HepG2 (cell line): ENCODE data around the gene NINL. TPM values are rescaled to one million over a fixed set of nuclear protein-coding genes. Genes with fewer than 3 reads are reported as not detected.
A peak's percentile ranks its signal among the peaks of the same experiment; 100 is the strongest.

Source experiments
- AGO2 ChIP-seq: fragments of 200-400 bp; formaldehyde crosslinking; optimal IDR thresholded peaks from 2 replicates; pipeline ENCODE3; 2017; ENCODE audit warnings: mild to moderate bottlenecking, low read depth, low read length, moderate library complexity
- CHCHD3 ChIP-seq: sonication (generic); formaldehyde crosslinking; IDR thresholded peaks from 2 replicates; pipeline ENCODE4 v1.8.0; 2022; ENCODE audit warnings: mild to moderate bottlenecking, missing genetic modification reagents, moderate library complexity
- HES4 ChIP-seq: sonication (generic); formaldehyde crosslinking; IDR thresholded peaks from 2 replicates; pipeline ENCODE4 v1.9.0; 2021; ENCODE audit warnings: mild to moderate bottlenecking, missing genetic modification reagents, borderline replicate concordance
- HHEX ChIP-seq: IDR thresholded peaks from 2 replicates; pipeline ENCODE4 v1.6.1; 2016; ENCODE audit warnings: control low read depth
- HNRNPH1 ChIP-seq: fragments of 200-400 bp; formaldehyde crosslinking; optimal IDR thresholded peaks from 2 replicates; pipeline ENCODE3; 2017; ENCODE audit warnings: mild to moderate bottlenecking, low read depth, low read length
- NCOA5 ChIP-seq: sonication (generic); formaldehyde crosslinking; IDR thresholded peaks from 2 replicates; pipeline ENCODE4 v1.4.0; 2020; ENCODE audit warnings: missing genetic modification reagents
- RXRA ChIP-seq: sonication (generic); formaldehyde crosslinking; IDR thresholded peaks from 2 replicates; pipeline ENCODE4 v1.5.1; 2020; ENCODE audit warnings: missing genetic modification reagents
- SSRP1 ChIP-seq: IDR thresholded peaks from 2 replicates; pipeline ENCODE4 v1.6.1; 2016; ENCODE audit warnings: control low read depth
- SYNCRIP ChIP-seq: fragments of 200-400 bp; formaldehyde crosslinking; IDR thresholded peaks from 2 replicates; pipeline ENCODE4 v1.6.1; 2018; ENCODE audit warnings: mild to moderate bottlenecking, low read depth, low read length; ENCODE audit not compliant: insufficient read depth
- TBX2 ChIP-seq: sonication (generic); formaldehyde crosslinking; IDR thresholded peaks from 2 replicates; pipeline ENCODE4 v1.5.0; 2020; ENCODE audit warnings: missing genetic modification reagents, mild to moderate bottlenecking, borderline replicate concordance
- TEAD3 ChIP-seq: optimal IDR thresholded peaks from 2 replicates; pipeline ENCODE3; 2016; ENCODE audit warnings: borderline replicate concordance
- XBP1 ChIP-seq: sonication (generic); formaldehyde crosslinking; IDR thresholded peaks from 2 replicates; pipeline ENCODE4 v1.5.0; 2020; ENCODE audit warnings: missing genetic modification reagents
- ZBTB1 ChIP-seq: sonication (generic); formaldehyde crosslinking; IDR thresholded peaks from 2 replicates; pipeline ENCODE4 v1.4.0; 2020; ENCODE audit warnings: missing genetic modification reagents, borderline replicate concordance
- ZFP1 ChIP-seq: IDR thresholded peaks from 2 replicates; pipeline ENCODE4 v1.6.1; 2016
- ZNF207 ChIP-seq: fragments of 450-650 bp; IDR thresholded peaks from 2 replicates; pipeline ENCODE4 v1.6.1; 2016; ENCODE audit warnings: antibody characterized with exemption, borderline replicate concordance
- ZNF441 ChIP-seq: sonication (generic); formaldehyde crosslinking; IDR thresholded peaks from 2 replicates; pipeline ENCODE4 v1.7.0; 2021; ENCODE audit warnings: missing genetic modification reagents, borderline replicate concordance
- ZNF484 ChIP-seq: sonication (generic); formaldehyde crosslinking; IDR thresholded peaks from 2 replicates; pipeline ENCODE4 v1.5.1; 2020; ENCODE audit warnings: mild to moderate bottlenecking, low read depth, missing genetic modification reagents, borderline replicate concordance
- ZNF562 ChIP-seq: sonication (generic); formaldehyde crosslinking; IDR thresholded peaks from 2 replicates; pipeline ENCODE4 v1.8.0; 2022; ENCODE audit warnings: missing genetic modification reagents, borderline replicate concordance
- ZNF788 ChIP-seq: sonication (generic); formaldehyde crosslinking; IDR thresholded peaks from 2 replicates; pipeline ENCODE4 v1.5.0; 2020; ENCODE audit warnings: mild to moderate bottlenecking, missing genetic modification reagents, borderline replicate concordance
- ZNF891 ChIP-seq: sonication (generic); formaldehyde crosslinking; IDR thresholded peaks from 2 replicates; pipeline ENCODE4 v1.5.0; 2020; ENCODE audit warnings: mild to moderate bottlenecking, missing genetic modification reagents
- polyA plus RNA-seq, 8 experiments: library from polyadenylated mRNA; depleted of rRNA in 3 of 8; stranded (reverse) in 7 of 8; unstranded in 1 of 8; fragments of >200 nt; fragmentation: Illumina TruSeq in 4 of 8; extraction: Trizol in 4 of 8; gene quantifications; 2 replicates each; pipeline versions ENCODE4 v1.2.1 to v1.2.3, GENCODE V29; 2011 to 2016; ENCODE audit warnings: low read depth in 4 of 8, missing spikeins in 1 of 8, mixed read lengths in 1 of 8; ENCODE audit not compliant: insufficient read depth in 1 of 8
- total RNA-seq, 5 experiments: library from RNA; depleted of rRNA; stranded (reverse); fragments of >200 nt; fragmentation: Illumina TruSeq; extraction: Trizol; gene quantifications; 2 replicates each; pipeline ENCODE4 v1.2.3, GENCODE V29; 2016; ENCODE audit warnings: low read depth in 1 of 5
- TF ChIP-seq, protein P1 (sequence below): sonication (generic); formaldehyde crosslinking; IDR thresholded peaks from 2 replicates; pipeline ENCODE4 v1.4.0; 2020; ENCODE audit warnings: mild to moderate bottlenecking, missing genetic modification reagents
- TF ChIP-seq, protein P2 (sequence below): IDR thresholded peaks from 2 replicates; pipeline ENCODE4 v1.6.1; 2016; ENCODE audit warnings: low read depth, control low read depth
- TF ChIP-seq, protein P3 (sequence below): sonication (generic); formaldehyde crosslinking; IDR thresholded peaks from 2 replicates; pipeline ENCODE4 v1.8.1; 2023; ENCODE audit warnings: missing genetic modification reagents, mild to moderate bottlenecking, borderline replicate concordance
- TF ChIP-seq, protein P4 (sequence below): sonication (generic); formaldehyde crosslinking; IDR thresholded peaks from 2 replicates; pipeline ENCODE4 v1.4.0; 2020; ENCODE audit warnings: missing genetic modification reagents, mild to moderate bottlenecking, borderline replicate concordance

The NINL gene
- total and polyA plus RNA-seq, 2 of the 13 experiments (the other 11 are each of a cell fraction or from before 2014, with no cell fraction given), result 32.3 to 34.3 TPM

DNA sequence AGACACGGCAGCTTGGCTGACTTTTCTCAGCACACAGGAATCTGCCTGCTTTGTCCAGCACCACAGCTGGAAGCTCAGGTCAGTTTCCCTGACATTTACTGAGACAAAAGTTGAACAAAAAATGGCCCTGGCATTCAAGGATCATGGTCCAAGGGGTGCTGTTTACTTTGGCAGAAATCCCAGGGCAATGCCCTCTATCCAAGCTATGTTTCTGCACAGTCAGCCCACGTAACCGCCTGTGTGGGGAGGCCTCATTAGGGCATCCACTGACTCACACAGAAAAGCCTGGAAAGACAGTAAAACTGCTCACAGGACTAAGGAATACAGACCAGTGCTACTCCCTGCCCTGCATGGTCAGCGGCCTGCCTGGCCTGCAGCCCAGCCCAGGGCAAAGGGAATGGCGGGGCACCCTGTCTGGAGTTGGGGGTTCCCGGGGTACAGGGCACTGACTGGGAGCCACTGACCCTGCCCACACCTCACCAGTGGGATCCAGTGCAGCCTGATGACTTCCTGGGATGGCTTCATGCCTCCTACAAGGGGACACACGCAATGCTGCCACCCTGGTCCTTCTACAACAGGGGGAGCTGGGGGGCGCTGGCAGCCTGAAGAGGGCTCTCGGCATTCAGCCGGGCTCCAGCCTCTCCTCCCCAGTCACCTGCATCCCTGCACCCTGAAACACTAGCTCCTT lies 77.1 kb downstream of the NINL start (continued):
- TF ChIP-seq AGO2, result peak; percentile 76
- no peak for TF ChIP-seq ZNF207
- peak; percentile 77; the same call in 1 of the 2 replicates for TF ChIP-seq ZNF441 (CRISPR knock-in tag)
- TF ChIP-seq CHCHD3 (CRISPR knock-in tag), result no peak
- TF ChIP-seq HES4 (CRISPR knock-in tag), result no peak; the same call in 1 of the 2 replicates
- no peak for TF ChIP-seq HNRNPH1
- TF ChIP-seq ZNF788, result peak; percentile 99
- TF ChIP-seq ZNF562 (CRISPR knock-in tag), result no peak
- peak; percentile 96 for TF ChIP-seq ZFP1
- peak; percentile 98 for TF ChIP-seq TEAD3 (CRISPR knock-in tag)
- TF ChIP-seq ZBTB1, result no peak
- TF ChIP-seq TBX2 (CRISPR knock-in tag), result peak; percentile 96
- 0 out of 2 replicates have a peak, but pooled peaks have one; percentile 32 for TF ChIP-seq ZNF484 (CRISPR knock-in tag)
- TF ChIP-seq, protein P1, sequence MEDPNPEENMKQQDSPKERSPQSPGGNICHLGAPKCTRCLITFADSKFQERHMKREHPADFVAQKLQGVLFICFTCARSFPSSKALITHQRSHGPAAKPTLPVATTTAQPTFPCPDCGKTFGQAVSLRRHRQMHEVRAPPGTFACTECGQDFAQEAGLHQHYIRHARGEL (CRISPR knock-in tag), result peak; percentile 54; the same call in 1 of the 2 replicates
- TF ChIP-seq XBP1 (CRISPR knock-in tag), result peak; percentile 90; the same call in 1 of the 2 replicates
- TF ChIP-seq ZNF891 (CRISPR knock-in tag), result peak; percentile 69; the same call in 1 of the 2 replicates
- no peak for TF ChIP-seq NCOA5 (CRISPR knock-in tag)
- no peak for TF ChIP-seq SYNCRIP
- peak; percentile 100 for TF ChIP-seq RXRA (CRISPR knock-in tag)
- TF ChIP-seq, protein P2, sequence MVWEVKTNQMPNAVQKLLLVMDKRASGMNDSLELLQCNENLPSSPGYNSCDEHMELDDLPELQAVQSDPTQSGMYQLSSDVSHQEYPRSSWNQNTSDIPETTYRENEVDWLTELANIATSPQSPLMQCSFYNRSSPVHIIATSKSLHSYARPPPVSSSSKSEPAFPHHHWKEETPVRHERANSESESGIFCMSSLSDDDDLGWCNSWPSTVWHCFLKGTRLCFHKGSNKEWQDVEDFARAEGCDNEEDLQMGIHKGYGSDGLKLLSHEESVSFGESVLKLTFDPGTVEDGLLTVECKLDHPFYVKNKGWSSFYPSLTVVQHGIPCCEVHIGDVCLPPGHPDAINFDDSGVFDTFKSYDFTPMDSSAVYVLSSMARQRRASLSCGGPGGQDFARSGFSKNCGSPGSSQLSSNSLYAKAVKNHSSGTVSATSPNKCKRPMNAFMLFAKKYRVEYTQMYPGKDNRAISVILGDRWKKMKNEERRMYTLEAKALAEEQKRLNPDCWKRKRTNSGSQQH (CRISPR knock-in tag), result peak; percentile 95
- TF ChIP-seq, protein P3, sequence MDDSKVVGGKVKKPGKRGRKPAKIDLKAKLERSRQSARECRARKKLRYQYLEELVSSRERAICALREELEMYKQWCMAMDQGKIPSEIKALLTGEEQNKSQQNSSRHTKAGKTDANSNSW (CRISPR knock-in tag), result no peak
- peak; percentile 85 for TF ChIP-seq HHEX (CRISPR knock-in tag)
- peak; percentile 93 for TF ChIP-seq SSRP1 (CRISPR knock-in tag)
- TF ChIP-seq, protein P4, sequence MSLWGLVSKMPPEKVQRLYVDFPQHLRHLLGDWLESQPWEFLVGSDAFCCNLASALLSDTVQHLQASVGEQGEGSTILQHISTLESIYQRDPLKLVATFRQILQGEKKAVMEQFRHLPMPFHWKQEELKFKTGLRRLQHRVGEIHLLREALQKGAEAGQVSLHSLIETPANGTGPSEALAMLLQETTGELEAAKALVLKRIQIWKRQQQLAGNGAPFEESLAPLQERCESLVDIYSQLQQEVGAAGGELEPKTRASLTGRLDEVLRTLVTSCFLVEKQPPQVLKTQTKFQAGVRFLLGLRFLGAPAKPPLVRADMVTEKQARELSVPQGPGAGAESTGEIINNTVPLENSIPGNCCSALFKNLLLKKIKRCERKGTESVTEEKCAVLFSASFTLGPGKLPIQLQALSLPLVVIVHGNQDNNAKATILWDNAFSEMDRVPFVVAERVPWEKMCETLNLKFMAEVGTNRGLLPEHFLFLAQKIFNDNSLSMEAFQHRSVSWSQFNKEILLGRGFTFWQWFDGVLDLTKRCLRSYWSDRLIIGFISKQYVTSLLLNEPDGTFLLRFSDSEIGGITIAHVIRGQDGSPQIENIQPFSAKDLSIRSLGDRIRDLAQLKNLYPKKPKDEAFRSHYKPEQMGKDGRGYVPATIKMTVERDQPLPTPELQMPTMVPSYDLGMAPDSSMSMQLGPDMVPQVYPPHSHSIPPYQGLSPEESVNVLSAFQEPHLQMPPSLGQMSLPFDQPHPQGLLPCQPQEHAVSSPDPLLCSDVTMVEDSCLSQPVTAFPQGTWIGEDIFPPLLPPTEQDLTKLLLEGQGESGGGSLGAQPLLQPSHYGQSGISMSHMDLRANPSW (CRISPR knock-in tag), result peak; percentile 99
